ENCODE data around the gene PLEK.

Gene PLEK

DNA sequence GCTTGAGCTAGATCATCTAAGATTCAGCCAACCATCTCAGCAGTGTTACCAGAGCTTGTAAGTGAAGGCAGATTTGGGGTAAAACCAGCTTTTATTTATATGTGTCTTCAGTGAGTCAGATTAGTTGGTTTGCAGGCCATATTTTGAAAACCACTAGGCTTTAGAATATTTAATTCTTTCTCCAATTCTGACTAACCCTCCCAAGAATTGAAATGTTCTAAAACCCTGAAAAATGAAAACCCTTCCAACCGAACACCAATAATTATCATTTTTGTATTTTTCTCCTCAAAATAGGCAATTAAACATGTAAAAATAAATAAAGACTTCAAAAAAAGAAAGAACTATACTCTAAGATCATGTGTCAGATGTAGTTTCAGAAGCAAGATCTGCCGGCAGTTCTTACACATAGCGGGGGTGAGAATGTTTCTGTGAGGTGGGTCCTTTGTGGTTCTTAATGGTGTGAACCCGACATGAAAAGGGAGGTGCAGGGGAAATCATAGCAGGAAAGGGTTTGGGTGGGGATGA is 14.2 kb downstream of the PLEK start:
- DNase-seq (ENCODE audit: extremely low read depth, low read depth), result no peak
- no peak for TF ChIP-seq CTCF (IDR thresholded peaks at IDR 0.05; ENCODE audit: low read depth, low read length, missing control alignments)
- no peak overlapping the region for H3K4me3 ChIP-seq (replicated peaks; ENCODE audit: low read depth, low read length)

GRCh38 chr2:68383778-68384177 is 18.7 kb downstream of the PLEK start:
- no peak overlapping the region for H3K4me3 ChIP-seq (replicated peaks; ENCODE audit: low read depth, low read length)
- no peak for TF ChIP-seq CTCF (IDR thresholded peaks at IDR 0.05; ENCODE audit: low read depth, low read length, missing control alignments)
- DNase-seq (ENCODE audit: extremely low read depth, low read depth), result no peak

DNA sequence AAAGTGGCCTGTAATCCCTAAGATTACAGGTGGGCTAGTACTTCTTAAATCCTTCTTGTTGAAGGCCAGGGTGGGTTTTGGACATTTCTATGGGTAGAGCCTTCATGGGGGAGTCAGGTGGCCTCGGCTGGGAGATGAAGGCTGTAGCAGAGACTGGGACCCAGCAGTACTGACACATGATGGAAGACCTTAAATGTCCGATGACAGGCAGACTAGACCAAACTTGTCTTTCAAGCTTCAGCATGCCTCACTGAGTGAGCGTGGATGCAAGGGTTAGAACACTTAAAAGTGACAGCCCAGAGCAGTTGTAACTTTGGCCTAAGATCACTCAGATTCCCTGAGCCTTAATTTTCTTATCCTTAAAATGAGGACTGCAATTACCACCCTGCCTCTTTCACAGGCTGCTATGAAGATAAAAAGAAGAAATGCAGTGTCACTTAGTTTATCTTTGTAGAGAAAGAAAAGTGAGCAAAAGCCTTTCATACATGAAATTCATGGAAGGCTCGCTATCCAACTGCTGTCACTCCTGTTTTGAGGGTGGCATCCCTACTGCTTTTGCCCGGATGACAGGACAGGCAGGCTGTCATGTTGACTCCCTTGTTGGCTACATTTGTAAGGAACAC is 19.5 kb downstream of the PLEK start:
- TF ChIP-seq CTCF (IDR thresholded peaks at IDR 0.05; ENCODE audit: low read depth, low read length, missing control alignments), result no peak
- H3K4me3 ChIP-seq (replicated peaks; ENCODE audit: low read depth, low read length), result no peak overlapping the region
- DNase-seq (ENCODE audit: extremely low read depth, low read depth), result no peak

DNA sequence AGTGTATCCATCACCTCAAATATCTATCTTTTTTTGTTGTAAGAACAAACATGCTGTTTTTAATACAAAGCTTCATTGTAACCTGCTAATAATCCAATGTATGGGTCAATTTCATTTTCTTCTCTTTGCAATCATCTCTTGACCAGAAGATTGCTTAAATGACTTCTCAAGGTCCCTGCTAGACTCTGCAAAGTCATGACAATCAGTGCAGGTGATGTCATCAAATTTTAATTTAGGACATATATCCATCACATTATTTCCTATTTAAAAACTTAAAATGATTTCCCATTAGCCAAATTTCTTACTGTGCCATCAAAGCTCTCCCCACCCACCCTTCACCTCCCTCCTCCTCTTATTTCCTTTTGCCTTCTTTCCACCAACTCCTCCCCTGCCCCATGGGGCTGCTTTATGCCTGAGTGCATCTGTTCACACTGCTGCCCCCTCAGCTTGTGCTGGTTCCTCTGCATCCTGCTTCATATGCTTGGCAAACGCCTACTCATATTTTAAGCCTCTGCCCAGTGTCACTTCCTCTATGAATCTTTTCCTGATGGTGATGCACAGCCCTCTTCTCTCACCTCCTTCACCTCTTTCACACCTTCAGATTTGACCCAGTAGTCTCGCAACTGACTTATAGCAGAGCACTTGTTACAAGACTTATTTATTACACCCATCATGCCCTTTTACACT is 20.3 kb downstream of the PLEK start:
- no peak for DNase-seq (ENCODE audit: extremely low read depth, low read depth)
- no peak overlapping the region for H3K4me3 ChIP-seq (replicated peaks; ENCODE audit: low read depth, low read length)
- no peak for TF ChIP-seq CTCF (IDR thresholded peaks at IDR 0.05; ENCODE audit: low read depth, low read length, missing control alignments)

- TF ChIP-seq CTCF (IDR thresholded peaks at IDR 0.05; ENCODE audit: low read depth, low read length, missing control alignments), result no peak
- no peak for DNase-seq (ENCODE audit: extremely low read depth, low read depth)
- H3K4me3 ChIP-seq (replicated peaks; ENCODE audit: low read depth, low read length), result no peak overlapping the region
Measured at GRCh38 chr2:68385907-68386287, 20.8 kb downstream of the PLEK start.

- TF ChIP-seq CTCF (IDR thresholded peaks at IDR 0.05; ENCODE audit: low read depth, low read length, missing control alignments), result no peak
- no peak for DNase-seq (ENCODE audit: extremely low read depth, low read depth)
- no peak overlapping the region for H3K4me3 ChIP-seq (replicated peaks; ENCODE audit: low read depth, low read length)
Measured at GRCh38 chr2:68386365-68386764, 21.3 kb downstream of the PLEK start.
